ENCODE results near the gene MIEF1. TPM values are rescaled to one million over a fixed set of nuclear protein-coding genes. Genes with fewer than 3 reads are reported as not detected.
A peak's percentile ranks its signal among the peaks of the same experiment; 100 is the strongest.
"Not testable (repeated sequence)": the region's sequence is repeated elsewhere in the genome, so short reads cannot be mapped to it uniquely, and the experiment has no call there.

Gene MIEF1
- polyA plus RNA-seq, 1 experiment: 21.0 TPM

- POLR2A ChIA-PET: interaction anchor here (0.5 to 1.0 kb wide), 6 partner anchors 10 to 525 kb away, joined by 3 to 18 read pairs (median 6); partner anchors contain the start of genes MIEF1 and RPL3
- Histone ChIP-seq H3K36me3 (ENCODE audit: control insufficient read depth, insufficient read depth, low read length) (peaks cover 30% of the 10 kb centered on the region), H3K4me3 (ENCODE audit: low read depth, low read length) (peak overlapping the region; percentile 88), H3K27me3 (ENCODE audit: control insufficient read depth, insufficient read depth, low read length) (no peaks in the 10 kb centered on the region)
- CTCF ChIA-PET: interaction anchor here (0.9 to 2.8 kb wide), 9 partner anchors 9 to 349 kb away, joined by 3 to 11 read pairs (median 5); partner anchors contain the start of genes MIEF1 and RPL3
- DNase-seq (ENCODE audit: low read depth): no peak
- no peak for TF ChIP-seq CTCF (IDR thresholded peaks at IDR 0.05; ENCODE audit: insufficient read depth, low read depth, low read length)
Measured at GRCh38 chr22:39518996-39519680, 17.0 kb downstream of the MIEF1 start.

DNA sequence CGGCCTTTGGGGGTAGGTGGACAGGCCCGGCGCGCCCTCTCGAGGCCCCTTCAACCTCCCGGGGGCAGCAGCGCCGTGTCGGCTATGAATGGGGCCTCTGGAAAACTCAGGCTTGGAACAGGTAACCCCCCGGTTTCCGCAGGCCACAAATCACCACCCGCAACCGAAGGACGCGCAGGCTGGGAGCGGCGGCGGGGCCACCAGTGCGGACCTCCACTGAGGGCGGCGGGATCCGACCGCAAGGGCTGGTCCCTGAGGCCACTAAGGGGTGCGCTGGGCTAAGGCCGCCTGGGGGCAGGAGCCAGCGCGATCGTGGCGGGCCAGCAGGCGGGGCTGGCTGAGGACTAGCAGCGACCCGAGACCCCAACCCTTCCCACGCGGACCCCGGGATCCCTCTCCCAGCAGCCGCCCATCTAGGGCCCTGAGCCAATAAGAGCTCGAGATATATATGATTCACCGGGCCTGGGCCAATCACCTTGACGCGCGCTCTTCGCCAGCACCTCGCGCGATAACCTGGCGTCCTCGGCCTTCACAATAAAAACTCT is 17.7 kb downstream of the MIEF1 start:
- Histone ChIP-seq H3K27me3 (ENCODE audit: control insufficient read depth, insufficient read depth, low read length) (no peaks in the 10 kb centered on the region), H3K36me3 (ENCODE audit: control insufficient read depth, insufficient read depth, low read length) (peaks cover 33% of the 10 kb centered on the region), H3K4me3 (ENCODE audit: low read depth, low read length) (peak overlapping the region; percentile 88)
- CTCF ChIA-PET: interaction anchor here (0.9 to 1.2 kb wide), 9 partner anchors 9 to 202 kb away, joined by 3 to 7 read pairs (median 4); partner anchors contain the start of genes MIEF1, RPL3 and TAB1
- peak; percentile 53 for TF ChIP-seq CTCF (IDR thresholded peaks at IDR 0.05; ENCODE audit: insufficient read depth, low read depth, low read length)
- peak; percentile 91 for DNase-seq (ENCODE audit: low read depth)
- POLR2A ChIA-PET: interaction anchor here (0.5 to 1.0 kb wide), 8 partner anchors 9 to 812 kb away, joined by 3 to 18 read pairs (median 4); partner anchors contain the start of genes MIEF1 and RPL3

DNA sequence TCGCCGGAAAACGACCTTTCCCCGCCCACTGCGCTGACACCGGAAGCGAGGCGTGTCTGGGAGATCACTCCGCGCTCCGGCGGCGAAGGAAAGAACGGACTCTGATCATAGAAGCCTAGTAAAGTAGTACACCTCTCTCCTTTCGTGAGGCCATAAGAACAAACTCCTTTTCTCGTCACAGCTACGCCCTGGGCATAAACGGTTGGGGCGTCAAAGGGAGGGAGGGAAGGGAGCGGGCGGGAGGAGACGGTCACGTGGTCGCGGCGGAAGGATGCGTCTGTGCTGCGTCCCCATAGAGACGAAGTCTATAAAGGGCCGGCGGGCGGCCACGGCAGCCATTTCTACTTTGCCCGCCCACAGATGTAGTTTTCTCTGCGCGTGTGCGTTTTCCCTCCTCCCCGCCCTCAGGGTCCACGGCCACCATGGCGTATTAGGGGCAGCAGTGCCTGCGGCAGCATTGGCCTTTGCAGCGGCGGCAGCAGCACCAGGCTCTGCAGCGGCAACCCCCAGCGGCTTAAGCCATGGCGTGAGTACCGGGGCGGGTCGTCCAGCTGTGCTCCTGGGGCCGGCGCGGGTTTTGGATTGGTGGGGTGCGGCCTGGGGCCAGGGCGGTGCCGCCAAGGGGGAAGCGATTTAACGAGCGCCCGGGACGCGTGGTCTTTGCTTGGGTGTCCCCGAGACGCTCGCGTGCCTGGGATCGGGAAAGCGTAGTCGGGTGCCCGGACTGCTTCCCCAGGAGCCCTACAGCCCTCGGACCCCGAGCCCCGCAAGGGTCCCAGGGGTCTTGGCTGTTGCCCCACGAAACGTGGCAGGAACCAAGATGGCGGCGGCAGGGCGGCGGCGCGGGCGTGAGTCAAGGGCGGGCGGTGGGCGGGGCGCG is 18.4 kb downstream of the MIEF1 start, which contains the start of gene ATF4:
Gene ATF4 (plus strand): TSS at position 337 of the 880 bp plus-strand sequence. CDS start 884 bp downstream, outside the sequence.
- TF ChIP-seq CTCF (IDR thresholded peaks at IDR 0.05; ENCODE audit: insufficient read depth, low read depth, low read length): no peak
- CTCF ChIA-PET: interaction anchor here (0.9 to 1.2 kb wide), 11 partner anchors 8 to 203 kb away, joined by 3 to 7 read pairs (median 4); partner anchors contain the start of genes MIEF1, RPL3 and TAB1
- H3K27me3 ChIP-seq (ENCODE audit: control insufficient read depth, insufficient read depth, low read length): no peaks in the 10 kb centered on the region
- DNase-seq (ENCODE audit: low read depth): no peak
- peaks cover 27% of the 10 kb centered on the region for H3K36me3 ChIP-seq (ENCODE audit: control insufficient read depth, insufficient read depth, low read length)
- POLR2A ChIA-PET: interaction anchor here (0.5 to 1.0 kb wide), 9 partner anchors 9 to 813 kb away, joined by 3 to 18 read pairs (median 4); partner anchors contain the start of genes MIEF1 and RPL3
- peak within 1 kb of the TSS; percentile 88 for H3K4me3 ChIP-seq (ENCODE audit: low read depth, low read length)

GRCh38 chr22:39521106-39521885 is 19.2 kb downstream of the MIEF1 start:
- ChIA-PET POLR2A (interaction anchor here (0.5 kb wide), 1 partner anchor 205 kb away, joined by 4 read pairs; no protein-coding TSS in a partner anchor), CTCF (interaction anchor here (1.1 to 1.2 kb wide), 2 partner anchors 9 to 178 kb away, joined by 3 to 4 read pairs; no protein-coding TSS in a partner anchor)
- not testable (repeated sequence) for DNase-seq (ENCODE audit: low read depth); H3K27me3 ChIP-seq (ENCODE audit: control insufficient read depth, insufficient read depth, low read length)
- Histone ChIP-seq H3K36me3 (ENCODE audit: control insufficient read depth, insufficient read depth, low read length) (peaks cover 27% of the 10 kb centered on the region), H3K4me3 (ENCODE audit: low read depth, low read length) (peak overlapping the region; percentile 88)

- H3K27me3 ChIP-seq (ENCODE audit: control insufficient read depth, insufficient read depth, low read length); DNase-seq (ENCODE audit: low read depth): not testable (repeated sequence)
- Histone ChIP-seq H3K4me3 (ENCODE audit: low read depth, low read length) (peak overlapping the region; percentile 88), H3K36me3 (ENCODE audit: control insufficient read depth, insufficient read depth, low read length) (peaks cover 25% of the 10 kb centered on the region)
- POLR2A ChIA-PET: interaction anchor here (0.6 to 1.0 kb wide), 3 partner anchors 20 to 308 kb away, joined by 3 to 4 read pairs (median 4); partner anchors contain the start of gene MIEF1
- CTCF ChIA-PET: interaction anchor here (0.6 to 3.0 kb wide), 6 partner anchors 8 to 503 kb away, joined by 3 to 9 read pairs (median 4); no protein-coding TSS in a partner anchor
Measured at GRCh38 chr22:39522091-39522490, 20.0 kb downstream of the MIEF1 start.
